ENCODE results near the gene ACOX3.

The ACOX3 gene

DNA sequence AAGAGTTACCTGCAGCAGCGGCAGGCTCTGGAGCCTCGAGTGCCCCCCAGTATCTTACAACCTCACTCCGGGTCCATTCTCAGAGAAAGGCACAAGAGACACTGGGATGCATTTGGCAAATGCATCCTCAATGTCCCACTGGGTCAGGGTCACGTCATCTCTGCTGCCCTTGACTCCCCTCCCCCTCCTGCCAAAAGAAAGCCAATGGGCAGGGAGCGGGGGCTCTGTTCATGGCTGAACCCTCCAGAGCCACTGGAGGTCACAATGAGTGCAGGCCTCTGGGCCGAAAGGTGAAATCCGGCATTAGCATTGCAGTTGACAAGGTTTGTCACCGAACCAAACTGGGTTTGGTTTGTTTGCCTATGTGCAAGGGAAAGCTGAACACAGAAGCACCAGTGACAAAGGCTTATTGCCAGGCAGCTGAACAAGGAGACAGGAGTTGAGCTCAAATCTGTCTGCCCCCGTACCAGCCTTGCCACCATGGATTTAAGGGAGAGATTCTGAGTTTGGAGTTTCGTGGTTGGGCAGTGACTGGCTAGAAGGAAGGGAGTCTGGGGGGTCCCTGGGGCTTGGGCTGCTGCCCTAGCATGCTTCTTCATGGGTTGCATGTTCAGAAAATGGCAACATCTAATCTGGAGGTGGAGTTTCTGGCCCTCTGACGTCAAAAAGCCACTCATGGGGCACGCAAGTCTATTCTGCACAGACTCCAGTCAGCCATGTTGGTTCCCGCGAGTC, 106.6 kb downstream of the ACOX3 start:
- DNase-seq (ENCODE audit: low spot score), result no peak
- Histone ChIP-seq H3K27ac (replicated peaks; ENCODE audit: low read length) (no peak overlapping the region), H2BK120ac (ENCODE audit: low read depth, low read length) (no peak overlapping the region), H3K4me1 (ENCODE audit: control insufficient read depth in 2 of 2, insufficient read depth in 1 of 2, low read depth in 1 of 2, low read length in 2 of 2) (no peaks in the 10 kb centered on the region), H3K9ac (ENCODE audit: low read depth, low read length, poor library complexity) (no peak overlapping the region), H3K27me3 (ENCODE audit: control insufficient read depth in 3 of 3, insufficient read depth in 3 of 3, low read depth in 1 of 3, low read length in 3 of 3) (peaks cover 0 to 8% (median 0%) of the 10 kb centered on the region in 3 experiments), H3K4me3 (ENCODE audit: low read length in 2 of 2) (no peak overlapping the region), H2BK12ac (ENCODE audit: low read length) (no peak overlapping the region), H3K9me3 (replicated peaks in 1 of 2; ENCODE audit: control insufficient read depth in 2 of 2, insufficient read depth in 1 of 2, low read depth in 1 of 2, low read length in 2 of 2) (peaks cover 0 to 3% of the 10 kb centered on the region in 2 donors), H3K23ac (ENCODE audit: low read depth, low read length, poor library complexity) (no peak overlapping the region), H2BK5ac (ENCODE audit: low read length) (no peak overlapping the region), H3K79me1 (ENCODE audit: low read depth, low read length) (no peaks in the 10 kb centered on the region), H4K91ac (ENCODE audit: low read depth, low read length, poor library complexity) (no peak overlapping the region), H3K14ac (ENCODE audit: low read length) (no peak overlapping the region), H3K18ac (ENCODE audit: low read length) (peak overlapping the region; percentile 39), H3K36me3 (replicated peaks in 1 of 2; ENCODE audit: control insufficient read depth in 2 of 2, insufficient read depth in 2 of 2, low read length in 2 of 2) (no peaks in the 10 kb centered on the region), H2AFZ (ENCODE audit: low read length) (no peak overlapping the region), H3K4me2 (ENCODE audit: insufficient read depth, low read length, poor library complexity, severe bottlenecking) (no peak overlapping the region), H3K4ac (ENCODE audit: low read length) (no peak overlapping the region), H2AK5ac (ENCODE audit: low read depth, low read length) (no peak overlapping the region), H2BK15ac (ENCODE audit: low read length) (no peak overlapping the region), H4K8ac (ENCODE audit: low read depth, low read length) (no peak overlapping the region)
- no CpG with 5 or more reads among the region's 14 CpGs for WGBS, 2 donors (ENCODE audit: extremely low coverage in 2 of 2, insufficient read length in 2 of 2, insufficient replicate concordance in 1 of 2)

DNA sequence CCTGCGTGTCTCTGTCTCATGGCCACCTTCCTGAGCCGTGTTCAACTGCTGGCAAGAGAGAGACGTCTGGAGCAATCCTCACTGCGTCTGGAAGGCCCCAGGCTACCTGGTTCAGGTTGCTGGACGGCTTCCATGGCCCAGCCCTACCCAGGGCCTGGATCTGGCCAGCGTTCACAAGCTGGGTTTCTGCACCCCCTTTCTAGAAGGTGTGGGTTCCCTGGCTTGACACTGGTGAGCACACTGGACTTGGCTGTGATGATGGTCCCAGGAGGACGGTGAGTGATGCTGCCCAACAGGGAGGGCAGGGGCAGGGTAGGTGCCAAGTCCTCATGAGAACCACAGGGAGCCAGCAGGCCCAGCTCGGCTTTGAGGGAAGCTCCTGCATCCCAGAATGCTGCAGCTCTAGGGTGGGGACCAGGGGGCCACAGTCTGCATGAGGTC, 107.6 kb downstream of the ACOX3 start:
- peak overlapping the region; percentile 86 for H3K23ac ChIP-seq (ENCODE audit: low read depth, low read length, poor library complexity)
- H2BK120ac ChIP-seq (ENCODE audit: low read depth, low read length), result no peak overlapping the region
- H3K18ac ChIP-seq (ENCODE audit: low read length), result no peak overlapping the region
- no peaks in the 10 kb centered on the region for H3K4me1 ChIP-seq (ENCODE audit: control insufficient read depth in 2 of 2, insufficient read depth in 1 of 2, low read depth in 1 of 2, low read length in 2 of 2)
- DNase-seq (ENCODE audit: low spot score), result no peak
- peaks cover 0 to 10% (median 0%) of the 10 kb centered on the region in 3 experiments for H3K27me3 ChIP-seq (ENCODE audit: control insufficient read depth in 3 of 3, insufficient read depth in 3 of 3, low read depth in 1 of 3, low read length in 3 of 3)
- peak overlapping the region; percentile 23 for H2BK15ac ChIP-seq (ENCODE audit: low read length)
- no peak overlapping the region for H2AFZ ChIP-seq (ENCODE audit: low read length)
- no peak overlapping the region for H3K14ac ChIP-seq (ENCODE audit: low read length)
- no peak overlapping the region for H2BK5ac ChIP-seq (ENCODE audit: low read length)
- H4K8ac ChIP-seq (ENCODE audit: low read depth, low read length), result no peak overlapping the region
- no peak overlapping the region for H2AK5ac ChIP-seq (ENCODE audit: low read depth, low read length)
- no peaks in the 10 kb centered on the region for H3K79me1 ChIP-seq (ENCODE audit: low read depth, low read length)
- H4K91ac ChIP-seq (ENCODE audit: low read depth, low read length, poor library complexity), result no peak overlapping the region
- no peak overlapping the region for H3K4me3 ChIP-seq (ENCODE audit: low read length in 2 of 2)
- H3K27ac ChIP-seq (replicated peaks; ENCODE audit: low read length), result no peak overlapping the region
- H3K9ac ChIP-seq (ENCODE audit: low read depth, low read length, poor library complexity), result no peak overlapping the region
- H3K36me3 ChIP-seq (replicated peaks in 1 of 2; ENCODE audit: control insufficient read depth in 2 of 2, insufficient read depth in 2 of 2, low read length in 2 of 2), result no peaks in the 10 kb centered on the region
- no peak overlapping the region for H3K4ac ChIP-seq (ENCODE audit: low read length)
- H3K4me2 ChIP-seq (ENCODE audit: insufficient read depth, low read length, poor library complexity, severe bottlenecking), result no peak overlapping the region
- no peak overlapping the region for H2BK12ac ChIP-seq (ENCODE audit: low read length)
- no CpG with 5 or more reads among the region's 8 CpGs for WGBS, 2 donors (ENCODE audit: extremely low coverage in 2 of 2, insufficient read length in 2 of 2, insufficient replicate concordance in 1 of 2)
- peaks cover 0 to 3% of the 10 kb centered on the region in 2 donors for H3K9me3 ChIP-seq (replicated peaks in 1 of 2; ENCODE audit: control insufficient read depth in 2 of 2, insufficient read depth in 1 of 2, low read depth in 1 of 2, low read length in 2 of 2)

DNA sequence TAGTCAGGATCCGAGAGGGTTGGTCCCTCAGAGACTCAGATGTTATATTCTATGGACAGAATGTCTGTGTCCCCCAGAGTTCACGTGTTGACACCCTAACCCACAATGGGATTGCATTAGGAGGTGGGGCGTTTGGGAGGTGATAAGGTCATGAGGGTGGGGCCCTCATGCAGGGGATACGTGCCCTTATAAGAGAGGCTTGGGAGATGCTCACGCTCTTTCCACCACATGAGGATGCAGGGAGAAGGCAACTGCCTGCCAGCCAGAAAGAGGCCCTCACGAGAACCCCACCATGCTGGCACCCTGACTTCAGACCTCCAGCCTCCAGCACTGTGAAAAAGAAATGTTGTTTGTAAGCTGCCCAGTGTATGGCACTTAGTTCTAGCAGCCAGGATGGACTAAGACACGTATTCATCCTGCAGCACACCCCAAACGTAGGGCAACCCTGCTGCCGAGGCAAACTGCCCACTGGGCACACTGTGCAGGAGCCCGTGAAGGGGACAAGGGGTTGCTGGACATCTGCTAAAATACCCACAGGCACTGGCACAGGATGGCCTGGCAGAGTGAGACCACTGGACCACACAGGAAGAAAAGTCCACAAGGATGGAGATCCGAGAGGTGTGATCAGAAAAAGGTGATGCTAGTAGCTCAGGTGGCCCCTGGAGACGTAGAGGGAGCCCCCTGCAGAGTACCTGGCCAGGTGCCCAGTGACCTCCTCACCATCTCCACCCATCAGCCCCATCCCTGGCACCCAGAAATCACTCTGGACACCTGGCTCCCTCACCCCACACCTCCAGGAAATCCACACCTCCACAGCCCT, 108.3 kb downstream of the ACOX3 start:
- no peak overlapping the region for H2BK120ac ChIP-seq (ENCODE audit: low read depth, low read length)
- H3K4me2 ChIP-seq (ENCODE audit: insufficient read depth, low read length, poor library complexity, severe bottlenecking), result no peak overlapping the region
- H3K27me3 ChIP-seq (ENCODE audit: control insufficient read depth in 3 of 3, insufficient read depth in 3 of 3, low read depth in 1 of 3, low read length in 3 of 3), result peaks cover 0 to 10% (median 0%) of the 10 kb centered on the region in 3 experiments
- H2AK5ac ChIP-seq (ENCODE audit: low read depth, low read length), result peak overlapping the region; percentile 17
- H4K91ac ChIP-seq (ENCODE audit: low read depth, low read length, poor library complexity), result no peak overlapping the region
- H3K9me3 ChIP-seq (replicated peaks in 1 of 2; ENCODE audit: control insufficient read depth in 2 of 2, insufficient read depth in 1 of 2, low read depth in 1 of 2, low read length in 2 of 2), result peaks cover 0 to 3% of the 10 kb centered on the region in 2 donors
- peak overlapping the region; percentile 86 for H3K23ac ChIP-seq (ENCODE audit: low read depth, low read length, poor library complexity)
- H3K4me3 ChIP-seq (ENCODE audit: low read length in 2 of 2), result no peak overlapping the region
- no peak overlapping the region for H3K9ac ChIP-seq (ENCODE audit: low read depth, low read length, poor library complexity)
- no peak overlapping the region for H2BK5ac ChIP-seq (ENCODE audit: low read length)
- WGBS, 2 donors (ENCODE audit: extremely low coverage in 2 of 2, insufficient read length in 2 of 2, insufficient replicate concordance in 1 of 2), result no CpG with 5 or more reads among the region's 12 CpGs
- no peak overlapping the region for H2AFZ ChIP-seq (ENCODE audit: low read length)
- no peak overlapping the region for H3K4ac ChIP-seq (ENCODE audit: low read length)
- H3K14ac ChIP-seq (ENCODE audit: low read length), result no peak overlapping the region
- no peak overlapping the region for H3K27ac ChIP-seq (replicated peaks; ENCODE audit: low read length)
- no peak for DNase-seq (ENCODE audit: low spot score)
- H4K8ac ChIP-seq (ENCODE audit: low read depth, low read length), result no peak overlapping the region
- no peaks in the 10 kb centered on the region for H3K79me1 ChIP-seq (ENCODE audit: low read depth, low read length)
- no peaks in the 10 kb centered on the region for H3K36me3 ChIP-seq (replicated peaks in 1 of 2; ENCODE audit: control insufficient read depth in 2 of 2, insufficient read depth in 2 of 2, low read length in 2 of 2)
- H2BK12ac ChIP-seq (ENCODE audit: low read length), result no peak overlapping the region
- H3K4me1 ChIP-seq (ENCODE audit: control insufficient read depth in 2 of 2, insufficient read depth in 1 of 2, low read depth in 1 of 2, low read length in 2 of 2), result no peaks in the 10 kb centered on the region
- peak overlapping the region; percentile 23 for H2BK15ac ChIP-seq (ENCODE audit: low read length)
- H3K18ac ChIP-seq (ENCODE audit: low read length), result peak overlapping the region; percentile 29

DNA sequence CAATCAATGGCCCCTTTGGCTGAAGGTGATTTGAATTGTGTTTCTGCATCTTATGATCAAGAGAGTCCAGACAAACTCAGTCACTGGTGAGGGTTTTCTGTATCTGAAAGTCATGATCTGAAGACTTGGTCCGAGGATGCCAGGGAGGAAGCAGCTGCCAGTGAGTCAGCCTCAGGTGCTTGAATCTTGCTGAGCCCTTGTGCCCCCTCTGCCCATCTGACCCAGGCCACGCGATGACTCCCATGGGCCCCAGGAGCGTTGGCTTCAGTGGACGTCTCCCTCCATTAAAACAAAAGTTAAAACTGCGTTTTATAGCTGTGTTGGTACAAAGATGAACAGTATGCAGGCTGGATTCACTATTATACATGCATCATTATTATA, 109.0 kb downstream of the ACOX3 start:
- no peak overlapping the region for H3K14ac ChIP-seq (ENCODE audit: low read length)
- H2BK15ac ChIP-seq (ENCODE audit: low read length), result no peak overlapping the region
- H3K27me3 ChIP-seq (ENCODE audit: control insufficient read depth in 3 of 3, insufficient read depth in 3 of 3, low read depth in 1 of 3, low read length in 3 of 3), result peaks cover 0 to 10% (median 0%) of the 10 kb centered on the region in 3 experiments
- no peak overlapping the region for H3K23ac ChIP-seq (ENCODE audit: low read depth, low read length, poor library complexity)
- no peak overlapping the region for H3K9ac ChIP-seq (ENCODE audit: low read depth, low read length, poor library complexity)
- H3K18ac ChIP-seq (ENCODE audit: low read length), result no peak overlapping the region
- H4K91ac ChIP-seq (ENCODE audit: low read depth, low read length, poor library complexity), result no peak overlapping the region
- H2BK120ac ChIP-seq (ENCODE audit: low read depth, low read length), result no peak overlapping the region
- H2AK5ac ChIP-seq (ENCODE audit: low read depth, low read length), result no peak overlapping the region
- no peak overlapping the region for H2AFZ ChIP-seq (ENCODE audit: low read length)
- no peak overlapping the region for H4K8ac ChIP-seq (ENCODE audit: low read depth, low read length)
- no CpG with 5 or more reads among the region's 6 CpGs for WGBS, 2 donors (ENCODE audit: extremely low coverage in 2 of 2, insufficient read length in 2 of 2, insufficient replicate concordance in 1 of 2)
- no peak overlapping the region for H3K4me2 ChIP-seq (ENCODE audit: insufficient read depth, low read length, poor library complexity, severe bottlenecking)
- no peak overlapping the region for H3K4ac ChIP-seq (ENCODE audit: low read length)
- no peak for DNase-seq (ENCODE audit: low spot score)
- H3K27ac ChIP-seq (replicated peaks; ENCODE audit: low read length), result no peak overlapping the region
- H3K79me1 ChIP-seq (ENCODE audit: low read depth, low read length), result no peaks in the 10 kb centered on the region
- no peak overlapping the region for H2BK12ac ChIP-seq (ENCODE audit: low read length)
- no peak overlapping the region for H3K4me3 ChIP-seq (ENCODE audit: low read length in 2 of 2)
- H2BK5ac ChIP-seq (ENCODE audit: low read length), result no peak overlapping the region
- no peaks in the 10 kb centered on the region for H3K36me3 ChIP-seq (replicated peaks in 1 of 2; ENCODE audit: control insufficient read depth in 2 of 2, insufficient read depth in 2 of 2, low read length in 2 of 2)
- H3K4me1 ChIP-seq (ENCODE audit: control insufficient read depth in 2 of 2, insufficient read depth in 1 of 2, low read depth in 1 of 2, low read length in 2 of 2), result no peaks in the 10 kb centered on the region
- peaks cover 0 to 4% of the 10 kb centered on the region in 2 donors for H3K9me3 ChIP-seq (replicated peaks in 1 of 2; ENCODE audit: control insufficient read depth in 2 of 2, insufficient read depth in 1 of 2, low read depth in 1 of 2, low read length in 2 of 2)

All from neuronal stem cell (in vitro differentiated cells).